Breast epithelium (tissue), 3 donors: ENCODE data around the gene NTNG1.

Source experiments
- POLR2A ChIP-seq: fragments of 450-650 bp; IDR thresholded peaks from one replicate; pipeline ENCODE4 v1.6.1; 2016; ENCODE audit warnings: antibody characterized with exemption, mild to moderate bottlenecking, moderate library complexity
- POLR2AphosphoS5 ChIP-seq, 3 donors: sonication (generic); formaldehyde crosslinking; IDR thresholded peaks; one replicate each; pipeline ENCODE4 v1.6.1; 2017; ENCODE audit warnings: antibody characterized with exemption in 3 of 3
- TF ChIP-seq, protein P1 (sequence below), 3 donors: fragments of 450-650 bp; IDR thresholded peaks; one replicate each; pipeline ENCODE4 v1.5.1; 2016 to 2017; ENCODE audit warnings: antibody characterized with exemption in 3 of 3, mild to moderate bottlenecking in 3 of 3, moderate library complexity in 3 of 3

DNA sequence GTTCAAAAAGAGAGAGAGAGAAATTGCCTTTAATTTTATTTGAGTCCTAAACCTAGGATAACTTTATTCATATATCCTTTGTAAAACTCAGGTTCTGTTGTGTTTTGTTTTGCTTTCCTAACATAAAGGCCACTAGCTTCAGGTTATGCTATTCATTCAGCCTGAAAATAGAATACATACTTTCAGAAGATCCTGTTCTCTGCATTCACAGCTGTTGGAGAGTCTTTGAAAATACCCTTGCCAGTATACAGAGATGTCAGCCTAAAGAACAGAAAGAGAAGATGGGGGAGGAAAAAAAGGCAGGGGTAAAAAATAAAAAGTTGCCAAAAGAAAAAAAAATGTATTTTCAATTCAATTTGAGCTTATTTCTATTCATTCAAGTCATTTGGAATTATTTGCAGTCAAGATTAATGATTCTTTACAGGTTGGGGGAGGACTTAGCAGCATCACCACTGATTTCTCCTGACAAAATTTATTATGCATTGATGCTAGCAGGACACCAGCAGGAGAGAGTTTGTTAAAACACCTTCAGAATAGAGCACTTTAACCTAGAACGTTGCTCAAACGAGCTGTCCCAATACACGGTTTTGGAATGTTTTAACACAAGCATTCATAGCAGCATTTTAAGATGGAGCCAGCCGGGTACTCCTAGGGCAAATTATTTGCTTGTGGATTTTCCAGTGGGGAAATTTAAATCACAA, 318.5 kb downstream of the NTNG1 start:
- TF ChIP-seq, protein P1, sequence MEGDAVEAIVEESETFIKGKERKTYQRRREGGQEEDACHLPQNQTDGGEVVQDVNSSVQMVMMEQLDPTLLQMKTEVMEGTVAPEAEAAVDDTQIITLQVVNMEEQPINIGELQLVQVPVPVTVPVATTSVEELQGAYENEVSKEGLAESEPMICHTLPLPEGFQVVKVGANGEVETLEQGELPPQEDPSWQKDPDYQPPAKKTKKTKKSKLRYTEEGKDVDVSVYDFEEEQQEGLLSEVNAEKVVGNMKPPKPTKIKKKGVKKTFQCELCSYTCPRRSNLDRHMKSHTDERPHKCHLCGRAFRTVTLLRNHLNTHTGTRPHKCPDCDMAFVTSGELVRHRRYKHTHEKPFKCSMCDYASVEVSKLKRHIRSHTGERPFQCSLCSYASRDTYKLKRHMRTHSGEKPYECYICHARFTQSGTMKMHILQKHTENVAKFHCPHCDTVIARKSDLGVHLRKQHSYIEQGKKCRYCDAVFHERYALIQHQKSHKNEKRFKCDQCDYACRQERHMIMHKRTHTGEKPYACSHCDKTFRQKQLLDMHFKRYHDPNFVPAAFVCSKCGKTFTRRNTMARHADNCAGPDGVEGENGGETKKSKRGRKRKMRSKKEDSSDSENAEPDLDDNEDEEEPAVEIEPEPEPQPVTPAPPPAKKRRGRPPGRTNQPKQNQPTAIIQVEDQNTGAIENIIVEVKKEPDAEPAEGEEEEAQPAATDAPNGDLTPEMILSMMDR (IDR thresholded peaks at IDR 0.05), result no peak
- no peak for TF ChIP-seq POLR2A
- no peak for TF ChIP-seq POLR2AphosphoS5 (IDR thresholded peaks at IDR 0.05)
